ENCODE results near the gene PLXNB3. TPM values are rescaled to one million over a fixed set of nuclear protein-coding genes. Genes with fewer than 3 reads are reported as not detected.
"Not testable (repeated sequence)": the region's sequence is repeated elsewhere in the genome, so short reads cannot be mapped to it uniquely, and the experiment has no call there.

PLXNB3 gene
- total RNA-seq, 1 donor from 2014 or later, result 42.8 TPM

GRCh38 chrX:153814591-153815315 is 50.7 kb downstream of the PLXNB3 start:
- no peak for DNase-seq (ENCODE audit: low spot score)

- no peak for DNase-seq (ENCODE audit: low spot score)
Measured at GRCh38 chrX:153816831-153817690, 53.0 kb downstream of the PLXNB3 start.

GRCh38 chrX:153818064-153818463 is 54.0 kb downstream of the PLXNB3 start:
- DNase-seq (ENCODE audit: low spot score), result not testable (repeated sequence)

GRCh38 chrX:153818571-153819383 is 54.7 kb downstream of the PLXNB3 start:
- no peak for DNase-seq (ENCODE audit: low spot score)

- no peak for DNase-seq (ENCODE audit: low spot score)
Measured at GRCh38 chrX:153819384-153820040, 55.5 kb downstream of the PLXNB3 start.

- no peak for DNase-seq (ENCODE audit: low spot score)
Measured at GRCh38 chrX:153820601-153821000, 56.6 kb downstream of the PLXNB3 start.

GRCh38 chrX:153821066-153821465 is 57.0 kb downstream of the PLXNB3 start:
- no peak for DNase-seq (ENCODE audit: low spot score)

- DNase-seq (ENCODE audit: low spot score), result no peak
Measured at GRCh38 chrX:153824348-153824747, 60.3 kb downstream of the PLXNB3 start.

- DNase-seq (ENCODE audit: low spot score), result no peak
Measured at GRCh38 chrX:153825042-153825441, 61.0 kb downstream of the PLXNB3 start.

Other genes starting within 250 kb of the PLXNB3 start
- not detected for gene ATP2B3, start 246.6 kb upstream of the PLXNB3 start, total RNA-seq
- 15.0 TPM for gene CCNQ, start 165.1 kb upstream of the PLXNB3 start, total RNA-seq
- gene DUSP9, start 117.0 kb upstream of the PLXNB3 start, total RNA-seq, result 2.7 TPM
- gene PNCK, start 90.4 kb upstream of the PLXNB3 start, total RNA-seq, result 12.3 TPM
- gene SLC6A8, start 76.3 kb upstream of the PLXNB3 start, total RNA-seq, result 70.3 TPM
- 315 TPM for gene BCAP31, start 39.9 kb upstream of the PLXNB3 start, total RNA-seq
- gene ABCD1, start 39.4 kb upstream of the PLXNB3 start, total RNA-seq, result 15.1 TPM
- 2.7 TPM for gene SRPK3, start 16.8 kb downstream of the PLXNB3 start, total RNA-seq
- gene IDH3G, start 30.1 kb downstream of the PLXNB3 start, total RNA-seq, result 57.0 TPM
- 253 TPM for gene SSR4, start 30.4 kb downstream of the PLXNB3 start, total RNA-seq
- gene PDZD4, start 66.3 kb downstream of the PLXNB3 start, total RNA-seq, result 10.6 TPM
- 3.8 TPM for gene L1CAM, start 121.9 kb downstream of the PLXNB3 start, total RNA-seq
- gene AVPR2, start 140.4 kb downstream of the PLXNB3 start, total RNA-seq, result 2.3 TPM
- 43.7 TPM for gene ARHGAP4, start 162.0 kb downstream of the PLXNB3 start, total RNA-seq
- 83.7 TPM for gene NAA10, start 170.8 kb downstream of the PLXNB3 start, total RNA-seq
- gene RENBP, start 180.4 kb downstream of the PLXNB3 start, total RNA-seq, result 7.4 TPM
- gene HCFC1, start 207.6 kb downstream of the PLXNB3 start, total RNA-seq, result 73.9 TPM
- gene TMEM187, start 208.5 kb downstream of the PLXNB3 start, total RNA-seq, result 12.8 TPM